ENCODE results near the gene PTPRN2. TPM values are rescaled to one million over a fixed set of nuclear protein-coding genes. Genes with fewer than 3 reads are reported as not detected.

The PTPRN2 gene
- total RNA-seq, 1 experiment from 2014 or later = not detected

GRCh38 chr7:158246272-158246959, 341.2 kb downstream of the PTPRN2 start:
- ChIA-PET POLR2A (ENCODE audit: unreplicated experiment) (no interaction called here), CTCF (no interaction called here)
- intact Hi-C loops (cut with micrococcal nuclease; ENCODE audit: unreplicated experiment) = no loop called here
- Histone ChIP-seq H3K27me3 (ENCODE audit: insufficient read depth, low read depth) (peaks cover 57% of the 10 kb centered on the region), H3K4me3 (no peak overlapping the region), H3K9me2 (ENCODE audit: insufficient read depth) (no peaks in the 10 kb centered on the region), H3K36me3 (ENCODE audit: low read depth) (no peaks in the 10 kb centered on the region), H3K4me1 (replicated peaks; ENCODE audit: insufficient read depth) (no peaks in the 10 kb centered on the region), H3K9me3 (ENCODE audit: insufficient read depth, low read depth) (no peaks in the 10 kb centered on the region), H3K4me2 (no peak overlapping the region), H3F3A (ENCODE audit: insufficient read depth, low read depth) (peaks cover 4% of the 10 kb centered on the region; the same call in 1 of the 2 replicates), H2AFZ (no peak overlapping the region), H4K20me1 (ENCODE audit: insufficient read depth) (no peaks in the 10 kb centered on the region), H3K27ac (no peak overlapping the region), H3K79me2 (ENCODE audit: low read depth) (no peaks in the 10 kb centered on the region)
- no TSS peak for BruUV-seq (replicated peaks)
- no peak for DNase-seq
- no peak for TF ChIP-seq EZH2 (IDR thresholded peaks at IDR 0.05; ENCODE audit: low read depth)
- TF ChIP-seq, protein P1, sequence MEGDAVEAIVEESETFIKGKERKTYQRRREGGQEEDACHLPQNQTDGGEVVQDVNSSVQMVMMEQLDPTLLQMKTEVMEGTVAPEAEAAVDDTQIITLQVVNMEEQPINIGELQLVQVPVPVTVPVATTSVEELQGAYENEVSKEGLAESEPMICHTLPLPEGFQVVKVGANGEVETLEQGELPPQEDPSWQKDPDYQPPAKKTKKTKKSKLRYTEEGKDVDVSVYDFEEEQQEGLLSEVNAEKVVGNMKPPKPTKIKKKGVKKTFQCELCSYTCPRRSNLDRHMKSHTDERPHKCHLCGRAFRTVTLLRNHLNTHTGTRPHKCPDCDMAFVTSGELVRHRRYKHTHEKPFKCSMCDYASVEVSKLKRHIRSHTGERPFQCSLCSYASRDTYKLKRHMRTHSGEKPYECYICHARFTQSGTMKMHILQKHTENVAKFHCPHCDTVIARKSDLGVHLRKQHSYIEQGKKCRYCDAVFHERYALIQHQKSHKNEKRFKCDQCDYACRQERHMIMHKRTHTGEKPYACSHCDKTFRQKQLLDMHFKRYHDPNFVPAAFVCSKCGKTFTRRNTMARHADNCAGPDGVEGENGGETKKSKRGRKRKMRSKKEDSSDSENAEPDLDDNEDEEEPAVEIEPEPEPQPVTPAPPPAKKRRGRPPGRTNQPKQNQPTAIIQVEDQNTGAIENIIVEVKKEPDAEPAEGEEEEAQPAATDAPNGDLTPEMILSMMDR (conservative IDR thresholded peaks at IDR 0.05) = no peak

DNA sequence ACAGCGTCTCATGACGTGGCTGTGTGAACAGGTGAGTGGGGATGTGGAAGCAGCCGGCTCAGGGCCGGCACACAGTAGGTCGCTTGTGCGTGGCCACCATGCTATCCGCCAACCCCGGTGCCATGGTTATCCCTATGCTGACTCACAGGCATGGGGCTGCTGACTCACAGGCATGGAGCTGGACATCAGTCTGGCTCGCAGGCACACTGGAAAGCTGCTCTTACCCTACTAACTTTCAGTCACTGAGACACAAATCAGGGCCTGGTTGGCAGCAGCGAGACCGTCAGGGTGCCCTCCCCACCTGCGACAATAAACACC, 341.9 kb downstream of the PTPRN2 start:
- H3K36me3 ChIP-seq (ENCODE audit: low read depth) = no peaks in the 10 kb centered on the region
- no peaks in the 10 kb centered on the region for H4K20me1 ChIP-seq (ENCODE audit: insufficient read depth)
- DNase-seq = no peak
- H2AFZ ChIP-seq = no peak overlapping the region
- intact Hi-C loops (cut with micrococcal nuclease; ENCODE audit: unreplicated experiment) = no loop called here
- H3K4me2 ChIP-seq = no peak overlapping the region
- ChIA-PET CTCF (no interaction called here), POLR2A (ENCODE audit: unreplicated experiment) (no interaction called here)
- no peaks in the 10 kb centered on the region for H3K9me3 ChIP-seq (ENCODE audit: insufficient read depth, low read depth)
- no peaks in the 10 kb centered on the region for H3K4me1 ChIP-seq (replicated peaks; ENCODE audit: insufficient read depth)
- H3F3A ChIP-seq (ENCODE audit: insufficient read depth, low read depth) = peaks cover 4% of the 10 kb centered on the region; the same call in 1 of the 2 replicates
- TF ChIP-seq, protein P1 (conservative IDR thresholded peaks at IDR 0.05) = no peak
- no peak for TF ChIP-seq EZH2 (IDR thresholded peaks at IDR 0.05; ENCODE audit: low read depth)
- no TSS peak for BruUV-seq (replicated peaks)
- no peaks in the 10 kb centered on the region for H3K9me2 ChIP-seq (ENCODE audit: insufficient read depth)
- H3K27ac ChIP-seq = no peak overlapping the region
- peaks cover 55% of the 10 kb centered on the region for H3K27me3 ChIP-seq (ENCODE audit: insufficient read depth, low read depth)
- no peak overlapping the region for H3K4me3 ChIP-seq
- H3K79me2 ChIP-seq (ENCODE audit: low read depth) = no peaks in the 10 kb centered on the region

DNA sequence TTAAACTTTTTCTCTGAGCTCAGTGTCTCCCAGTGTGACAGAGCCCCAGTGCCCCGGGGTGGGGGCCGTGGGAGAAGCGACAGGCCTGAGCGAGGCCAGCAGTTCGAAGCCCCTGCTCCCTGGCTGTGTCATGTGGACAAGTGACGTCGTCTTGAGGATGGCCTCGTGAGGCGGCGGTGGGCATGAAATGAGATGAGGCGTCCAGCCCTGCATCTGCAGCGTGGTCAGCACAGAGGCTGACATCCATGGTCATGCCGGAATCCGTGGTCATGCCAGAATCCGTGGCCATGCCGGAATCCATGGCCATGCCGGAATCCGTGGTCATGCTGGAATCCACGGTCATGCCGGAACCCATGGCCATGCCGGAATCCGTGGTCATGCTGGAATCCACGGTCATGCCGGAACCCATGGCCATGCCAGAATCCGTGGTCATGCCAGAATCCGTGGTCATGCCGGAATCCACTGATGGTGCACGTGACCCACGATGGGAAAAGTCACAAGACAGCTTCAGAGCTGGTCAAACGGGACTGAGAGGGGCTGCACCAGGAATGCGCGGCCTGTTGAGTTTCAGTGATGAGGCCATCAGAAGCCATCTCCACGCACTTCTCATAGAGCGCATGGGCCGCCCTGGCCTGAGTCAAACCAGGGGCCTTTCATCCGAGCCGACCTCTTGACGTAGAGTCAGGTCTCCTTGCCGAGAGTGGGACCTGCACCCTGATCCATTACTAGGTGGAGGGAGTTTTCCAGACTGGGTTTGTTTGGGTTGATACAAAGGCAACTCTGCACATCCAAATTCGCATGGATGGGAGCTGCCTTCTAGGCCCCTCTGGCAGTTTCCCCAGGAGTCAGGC, 342.5 kb downstream of the PTPRN2 start:
- Histone ChIP-seq H2AFZ (no peak overlapping the region), H3K27ac (no peak overlapping the region), H3K79me2 (ENCODE audit: low read depth) (no peaks in the 10 kb centered on the region), H3K9me3 (ENCODE audit: insufficient read depth, low read depth) (no peaks in the 10 kb centered on the region), H3K4me2 (no peak overlapping the region), H3K36me3 (ENCODE audit: low read depth) (no peaks in the 10 kb centered on the region), H3F3A (ENCODE audit: insufficient read depth, low read depth) (peaks cover 4% of the 10 kb centered on the region; the same call in 1 of the 2 replicates), H3K4me3 (no peak overlapping the region), H4K20me1 (ENCODE audit: insufficient read depth) (no peaks in the 10 kb centered on the region), H3K4me1 (replicated peaks; ENCODE audit: insufficient read depth) (no peaks in the 10 kb centered on the region), H3K9me2 (ENCODE audit: insufficient read depth) (no peaks in the 10 kb centered on the region), H3K27me3 (ENCODE audit: insufficient read depth, low read depth) (peaks cover 60% of the 10 kb centered on the region)
- no TSS peak for BruUV-seq (replicated peaks)
- TF ChIP-seq, protein P1 (conservative IDR thresholded peaks at IDR 0.05) = no peak
- TF ChIP-seq EZH2 (IDR thresholded peaks at IDR 0.05; ENCODE audit: low read depth) = no peak
- ChIA-PET POLR2A (ENCODE audit: unreplicated experiment) (no interaction called here), CTCF (no interaction called here)
- intact Hi-C loops (cut with micrococcal nuclease; ENCODE audit: unreplicated experiment) = no loop called here
- no peak for DNase-seq

All from PC-9 (cell line).